VCaP (cell line): ENCODE results near the gene NME8.

Source experiments
- H3K27ac ChIP-seq: fragments of 450-650 bp; 2 replicates; pipeline ENCODE4 v1.5.1; 2017
- TF ChIP-seq, protein P1 (sequence below): fragments of 450-650 bp; conservative IDR thresholded peaks from 2 replicates; pipeline ENCODE4 v1.5.1; 2017; ENCODE audit warnings: mild to moderate bottlenecking, moderate library complexity

The NME8 gene

DNA sequence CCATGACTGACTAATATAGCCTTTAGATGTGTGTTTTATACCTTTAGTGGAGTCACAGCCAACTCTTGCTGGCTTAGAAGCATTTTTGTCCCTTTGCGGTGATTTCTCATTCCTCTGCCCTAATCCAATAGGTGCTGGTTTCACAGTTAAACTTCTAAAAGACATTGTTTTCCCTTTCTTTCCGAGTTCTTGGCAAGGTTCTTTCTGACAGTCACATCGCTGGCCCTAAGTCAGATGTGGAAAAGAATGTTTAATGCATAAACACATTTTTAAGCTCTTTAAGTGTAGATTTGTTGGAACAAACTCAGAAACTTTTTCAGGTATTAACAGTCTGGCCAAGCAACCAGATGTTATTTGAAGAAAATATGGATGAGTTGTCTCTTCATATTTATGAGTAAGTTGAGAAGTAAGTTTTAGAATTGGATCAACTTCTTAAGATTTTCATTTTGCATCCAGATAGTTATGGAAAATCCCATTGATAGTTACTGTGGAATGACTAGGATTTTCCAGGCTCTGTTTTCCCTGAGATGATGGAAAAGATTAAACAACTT lies 76.2 kb downstream of the NME8 start:
- TF ChIP-seq, protein P1, sequence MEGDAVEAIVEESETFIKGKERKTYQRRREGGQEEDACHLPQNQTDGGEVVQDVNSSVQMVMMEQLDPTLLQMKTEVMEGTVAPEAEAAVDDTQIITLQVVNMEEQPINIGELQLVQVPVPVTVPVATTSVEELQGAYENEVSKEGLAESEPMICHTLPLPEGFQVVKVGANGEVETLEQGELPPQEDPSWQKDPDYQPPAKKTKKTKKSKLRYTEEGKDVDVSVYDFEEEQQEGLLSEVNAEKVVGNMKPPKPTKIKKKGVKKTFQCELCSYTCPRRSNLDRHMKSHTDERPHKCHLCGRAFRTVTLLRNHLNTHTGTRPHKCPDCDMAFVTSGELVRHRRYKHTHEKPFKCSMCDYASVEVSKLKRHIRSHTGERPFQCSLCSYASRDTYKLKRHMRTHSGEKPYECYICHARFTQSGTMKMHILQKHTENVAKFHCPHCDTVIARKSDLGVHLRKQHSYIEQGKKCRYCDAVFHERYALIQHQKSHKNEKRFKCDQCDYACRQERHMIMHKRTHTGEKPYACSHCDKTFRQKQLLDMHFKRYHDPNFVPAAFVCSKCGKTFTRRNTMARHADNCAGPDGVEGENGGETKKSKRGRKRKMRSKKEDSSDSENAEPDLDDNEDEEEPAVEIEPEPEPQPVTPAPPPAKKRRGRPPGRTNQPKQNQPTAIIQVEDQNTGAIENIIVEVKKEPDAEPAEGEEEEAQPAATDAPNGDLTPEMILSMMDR: no peak
- H3K27ac ChIP-seq: no peak overlapping the region

DNA sequence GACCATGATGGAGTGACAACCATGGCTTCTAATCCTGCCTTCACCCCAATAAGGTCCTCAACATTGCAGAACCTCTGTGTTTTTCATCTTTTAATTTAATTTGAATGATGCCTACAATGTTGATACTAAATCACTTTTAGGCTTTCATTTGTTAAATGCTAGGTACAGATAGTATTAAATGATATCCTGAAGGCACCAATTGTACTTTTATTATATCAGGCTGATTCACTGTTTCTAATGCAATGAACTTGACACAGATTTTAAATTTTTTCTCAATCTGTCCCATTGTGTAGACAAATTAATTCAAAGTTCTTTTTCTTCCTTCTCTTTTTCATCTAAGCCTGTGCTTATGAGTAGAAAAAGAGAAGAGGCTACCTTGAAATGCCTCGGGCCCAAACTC lies 77.2 kb downstream of the NME8 start:
- TF ChIP-seq, protein P1: no peak
- H3K27ac ChIP-seq: peak overlapping the region; percentile 68

DNA sequence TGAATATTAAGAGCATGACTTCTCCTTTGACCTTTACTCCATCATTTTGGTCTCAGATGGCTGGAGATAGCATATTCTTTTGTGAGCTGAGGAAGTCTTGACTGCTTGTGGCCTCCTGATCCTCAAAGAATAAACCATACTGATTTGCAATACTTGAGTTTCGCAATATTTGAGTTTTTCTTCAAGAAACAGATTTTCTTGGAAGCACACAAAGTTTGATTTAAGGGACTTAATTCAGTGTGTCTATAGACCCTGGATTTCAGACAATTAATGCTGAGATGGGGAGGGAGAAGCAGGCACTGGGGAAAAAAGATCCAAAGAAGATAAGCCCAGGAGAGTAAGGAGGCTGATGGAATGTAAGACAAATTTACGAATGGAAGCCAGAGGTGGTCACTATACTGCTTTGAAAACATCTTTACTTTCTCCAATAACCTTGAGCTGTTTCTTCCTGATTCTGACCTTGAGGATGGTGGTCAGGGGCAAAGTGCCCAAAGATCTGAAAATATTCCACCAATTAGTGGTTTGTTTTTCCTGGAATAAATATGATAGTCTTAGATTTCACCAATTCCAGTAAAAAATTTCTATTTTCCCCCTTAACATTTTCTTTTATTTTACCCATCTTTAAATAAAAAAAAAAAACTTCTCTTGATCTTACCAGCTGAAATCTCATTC lies 79.5 kb downstream of the NME8 start:
- TF ChIP-seq, protein P1: no peak
- H3K27ac ChIP-seq: peak overlapping the region; percentile 68

DNA sequence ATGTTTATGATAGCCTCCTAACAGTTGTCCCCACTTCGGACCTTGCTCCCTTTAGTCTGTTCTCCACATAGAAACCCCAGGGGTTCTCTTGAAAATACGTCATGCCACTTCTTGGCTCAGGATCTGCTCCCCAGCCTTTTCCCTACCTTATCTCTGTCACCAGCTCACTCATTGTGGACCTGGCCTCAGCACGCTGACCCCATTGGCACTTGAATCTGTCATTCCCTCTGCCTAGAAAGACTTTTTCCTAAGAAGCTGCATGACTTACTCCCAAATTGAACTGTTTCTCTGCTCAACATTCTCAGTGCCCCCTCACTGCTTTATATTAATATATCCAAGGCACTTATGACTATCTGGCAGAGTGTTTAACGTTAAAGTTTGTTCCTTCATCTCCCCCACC lies 80.5 kb downstream of the NME8 start:
- TF ChIP-seq, protein P1: no peak
- no peak overlapping the region for H3K27ac ChIP-seq

DNA sequence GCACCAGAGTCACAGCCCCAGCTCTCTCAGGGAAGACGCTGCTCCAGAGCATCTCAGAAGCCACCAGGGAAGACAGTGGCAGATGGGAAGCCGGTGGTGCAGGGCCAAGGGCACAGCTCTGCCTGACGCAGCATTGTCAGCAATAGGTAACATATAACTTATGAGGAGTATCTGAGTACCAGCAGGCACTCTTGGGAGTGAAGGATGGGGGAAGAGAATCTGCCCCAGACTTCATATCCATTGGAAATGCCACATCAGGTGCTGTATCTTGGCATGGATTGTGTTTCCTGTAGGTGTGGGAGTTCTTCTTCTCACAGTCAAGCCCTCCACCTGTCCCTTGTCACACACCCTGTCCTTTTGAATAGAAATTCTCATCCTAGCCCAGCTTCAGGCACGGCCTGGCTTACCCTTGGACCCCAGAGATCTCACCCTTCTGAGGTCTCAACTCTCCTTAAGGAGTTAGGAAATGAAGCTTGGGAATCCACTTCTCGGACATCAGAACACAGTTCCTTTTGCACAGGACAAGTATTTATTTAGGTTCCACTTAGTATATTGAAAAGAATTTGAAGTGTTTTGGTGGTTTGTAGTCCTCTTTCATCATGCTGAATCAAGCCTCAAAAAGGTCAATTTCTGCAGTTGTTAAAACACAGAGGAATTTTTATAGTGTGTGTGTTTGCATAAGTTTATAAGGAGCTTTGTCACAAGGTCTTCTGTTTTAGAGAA lies 82.0 kb downstream of the NME8 start:
- TF ChIP-seq, protein P1: no peak
- peak overlapping the region; percentile 64 for H3K27ac ChIP-seq

DNA sequence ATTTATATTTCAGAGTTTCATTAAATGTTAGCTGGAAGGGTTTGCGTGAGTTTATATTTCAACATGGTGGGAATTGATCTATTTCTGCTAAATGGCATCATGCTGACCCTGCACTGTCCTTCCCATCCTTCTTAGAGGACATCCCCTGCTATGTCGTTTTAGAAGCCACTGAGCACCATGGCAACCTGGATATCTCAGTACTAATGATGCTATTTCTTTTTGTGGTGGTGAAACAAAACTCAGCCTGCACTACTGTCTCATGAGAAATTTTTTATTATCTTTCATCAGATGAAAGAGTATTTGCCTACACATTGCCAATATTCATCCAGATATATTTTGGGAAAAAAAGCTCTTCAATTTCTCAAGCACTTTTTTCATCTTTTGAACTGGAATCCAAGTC lies 84.1 kb downstream of the NME8 start:
- no peak overlapping the region for H3K27ac ChIP-seq
- TF ChIP-seq, protein P1: no peak

DNA sequence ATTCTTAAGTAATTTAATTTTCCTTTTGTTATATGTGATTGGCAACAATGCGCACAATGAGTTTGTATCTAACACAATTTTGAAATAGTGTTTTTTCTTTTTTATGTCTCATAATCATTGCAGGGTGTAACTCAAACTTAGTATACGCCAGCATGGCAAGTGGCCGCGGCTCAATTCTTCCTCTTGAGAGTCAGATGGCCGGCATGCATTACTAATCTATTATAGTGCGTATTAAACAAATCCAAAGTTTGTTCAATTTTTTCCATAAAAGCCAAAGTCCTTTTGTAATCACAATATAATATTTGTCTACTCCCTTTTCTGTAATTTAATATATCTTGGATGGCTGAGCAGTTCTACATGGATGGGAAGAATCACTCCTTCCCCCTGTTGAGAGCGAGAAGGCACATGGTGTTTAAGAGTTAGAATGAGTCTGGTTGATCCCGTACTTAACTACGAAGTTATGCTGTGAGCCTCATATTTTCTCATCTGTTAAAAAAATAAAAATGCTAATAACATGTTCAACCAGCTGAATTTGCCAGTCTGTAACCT lies 84.7 kb downstream of the NME8 start:
- TF ChIP-seq, protein P1: no peak
- H3K27ac ChIP-seq: no peak overlapping the region
